GM18508 (cell line): Measurements from ENCODE around the gene EXOC3.

Source experiments
- ATAC-seq: cut with Tn5 transposase; IDR thresholded peaks from one replicate; pipeline ENCODE4 v1.9.1; 2021; ENCODE audit warnings: moderate number of reproducible peaks; ENCODE audit not compliant: insufficient read depth, unreplicated experiment

EXOC3 gene

GRCh38 chr5:516338-516925 lies 73.5 kb downstream of the EXOC3 start:
- ATAC-seq, result no peak
